GM19238 (cell line): ENCODE data around the gene MAP3K13.
"Not testable (repeated sequence)": the region's sequence is repeated elsewhere in the genome, so short reads cannot be mapped to it uniquely, and the experiment has no call there.

Experiments used
- DNase-seq: peaks from one replicate; pipeline ENCODE4 v3.0.0; 2011; ENCODE audit warnings: low spot score; ENCODE audit not compliant: insufficient read length

The MAP3K13 gene

DNA sequence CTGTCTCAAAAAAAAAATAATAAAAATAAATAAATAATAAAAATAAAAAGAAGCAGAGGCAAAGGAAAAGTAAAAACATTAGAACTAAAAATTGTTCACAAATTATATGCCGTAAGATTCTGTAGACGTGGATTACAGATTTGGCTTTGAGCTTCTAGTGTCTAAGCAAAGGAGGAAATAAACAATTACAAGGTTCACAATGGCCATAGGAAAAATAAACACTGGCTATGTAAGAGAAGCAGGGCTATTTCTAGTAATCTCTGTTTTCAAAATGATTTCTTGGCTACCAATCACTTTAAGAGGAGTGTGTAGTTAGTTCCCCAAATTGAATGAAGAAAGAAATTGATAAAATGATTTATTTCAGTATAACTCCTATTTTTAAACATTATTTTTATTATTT, 81.4 kb downstream of the MAP3K13 start:
- no peak for DNase-seq

DNA sequence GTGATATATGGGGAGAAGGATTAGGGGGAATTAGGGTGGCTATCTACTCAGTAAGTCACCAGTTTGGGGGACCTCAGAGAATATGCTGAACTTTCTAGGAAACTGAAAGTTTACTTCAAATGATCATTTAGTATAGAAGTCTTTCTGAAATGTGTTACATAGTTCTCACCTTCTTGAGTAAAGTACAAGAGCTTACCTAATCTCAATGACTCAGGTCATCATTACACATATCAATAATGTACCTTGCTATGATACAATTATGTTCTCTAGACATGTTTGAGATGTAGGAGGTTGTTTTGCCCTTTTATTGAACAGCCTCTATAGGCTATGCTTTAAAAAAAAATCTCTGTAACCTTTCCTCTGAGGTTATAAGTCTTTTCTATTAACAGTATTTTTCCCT, 85.2 kb downstream of the MAP3K13 start:
- DNase-seq: no peak

DNA sequence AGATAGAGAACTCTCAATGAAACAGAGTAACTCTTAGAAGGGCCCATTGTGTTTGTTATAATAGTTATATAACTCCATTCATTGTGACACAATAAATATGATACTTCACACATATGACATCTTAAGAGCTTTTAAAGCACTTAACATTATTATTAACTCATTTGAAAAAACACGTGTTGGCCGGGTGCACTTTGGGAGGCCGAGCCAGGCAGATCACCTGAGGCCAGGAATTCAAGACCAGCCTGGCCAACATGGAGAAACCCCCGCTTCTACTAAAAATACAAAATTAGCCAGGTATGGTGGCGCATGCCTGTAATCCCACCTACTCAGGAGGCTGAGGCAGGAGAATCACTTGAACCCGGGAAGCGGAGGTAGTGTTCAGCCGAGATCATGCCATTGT, 88.5 kb downstream of the MAP3K13 start:
- DNase-seq: not testable (repeated sequence)

DNA sequence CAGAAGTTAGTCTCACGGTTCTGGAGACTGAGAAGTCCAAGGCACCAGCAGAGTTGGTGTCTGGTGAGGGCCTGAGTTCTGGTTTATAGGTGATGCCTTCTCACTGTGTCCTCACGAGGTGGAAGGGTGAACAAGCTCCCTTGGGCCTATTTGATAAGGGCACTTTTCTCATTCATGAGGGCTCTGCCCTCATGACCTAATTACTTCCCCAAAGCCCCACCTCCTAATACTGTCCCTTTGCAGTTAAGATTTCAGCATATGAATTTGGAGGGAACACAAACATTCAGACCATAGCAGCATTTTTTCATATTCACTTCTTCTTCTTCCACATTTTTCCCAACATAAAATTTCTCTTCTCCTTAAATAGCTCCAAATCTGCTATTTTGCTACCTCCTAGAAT, 94.4 kb downstream of the MAP3K13 start:
- no peak for DNase-seq

DNA sequence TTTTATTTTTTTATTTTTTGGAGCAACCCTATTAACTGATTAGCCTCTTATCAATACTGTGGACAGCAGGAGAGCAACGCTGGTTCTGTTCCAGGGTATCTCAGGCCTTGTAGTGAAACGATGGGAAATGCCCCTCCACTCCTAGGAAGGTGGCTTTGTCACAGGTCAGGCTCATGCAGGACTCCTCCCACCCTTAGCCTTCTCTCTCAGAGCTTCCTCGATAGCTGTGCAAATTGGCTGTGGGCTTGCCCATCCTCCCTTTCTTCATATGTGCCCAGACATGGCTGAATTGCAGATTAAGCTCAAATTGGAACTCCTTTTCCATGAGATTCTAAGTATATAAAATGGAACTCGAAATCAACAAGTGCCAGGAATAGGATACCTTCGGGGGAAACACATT, 97.4 kb downstream of the MAP3K13 start:
- no peak for DNase-seq

DNA sequence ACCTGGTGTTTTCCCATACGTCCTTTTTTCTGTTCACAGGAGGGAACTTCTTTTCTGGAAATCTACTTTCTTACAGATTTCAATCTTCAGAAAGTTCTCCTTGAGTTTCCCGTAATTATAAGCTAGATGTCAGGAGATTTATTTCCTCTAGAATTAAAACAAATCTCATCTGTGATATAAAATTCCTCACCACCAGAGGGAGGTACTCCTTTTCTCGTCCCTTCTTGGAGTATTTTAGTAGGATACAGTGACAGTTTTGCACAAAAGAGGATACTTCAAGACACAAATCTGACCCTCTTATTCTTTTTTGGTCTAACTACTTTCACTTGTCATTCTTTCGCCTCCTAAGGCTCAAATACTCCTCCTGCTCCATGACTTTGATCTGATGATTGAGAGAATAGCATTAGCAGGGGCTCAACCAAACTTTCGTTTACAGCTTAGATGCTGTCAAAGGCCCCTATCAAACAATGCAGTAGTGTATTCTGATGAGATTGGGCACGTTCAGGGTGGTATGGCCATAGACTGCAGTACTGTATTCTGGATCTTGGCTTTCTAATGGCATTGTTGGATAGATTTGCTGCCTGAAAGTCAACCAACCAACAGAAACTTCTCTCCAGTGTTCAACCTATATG, 97.9 kb downstream of the MAP3K13 start:
- no peak for DNase-seq

DNA sequence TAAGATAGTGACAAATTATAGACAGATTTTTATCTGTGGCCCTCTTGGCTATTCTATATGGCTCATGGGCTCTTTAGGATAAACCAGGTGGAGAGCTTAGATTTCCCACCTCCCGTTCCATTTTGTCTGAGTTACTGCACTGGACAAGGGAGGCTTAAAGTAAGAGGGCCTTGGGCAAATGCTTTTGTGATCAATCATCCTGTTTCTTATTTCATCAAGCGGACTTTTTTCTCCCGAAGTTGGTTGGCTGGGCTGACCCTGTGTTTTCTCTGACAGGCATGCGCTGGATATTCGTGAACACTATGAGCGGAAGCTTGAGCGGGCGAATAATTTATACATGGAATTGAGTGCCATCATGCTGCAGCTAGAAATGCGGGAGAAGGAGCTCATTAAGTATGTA, 102.5 kb downstream of the MAP3K13 start:
- no peak for DNase-seq

DNA sequence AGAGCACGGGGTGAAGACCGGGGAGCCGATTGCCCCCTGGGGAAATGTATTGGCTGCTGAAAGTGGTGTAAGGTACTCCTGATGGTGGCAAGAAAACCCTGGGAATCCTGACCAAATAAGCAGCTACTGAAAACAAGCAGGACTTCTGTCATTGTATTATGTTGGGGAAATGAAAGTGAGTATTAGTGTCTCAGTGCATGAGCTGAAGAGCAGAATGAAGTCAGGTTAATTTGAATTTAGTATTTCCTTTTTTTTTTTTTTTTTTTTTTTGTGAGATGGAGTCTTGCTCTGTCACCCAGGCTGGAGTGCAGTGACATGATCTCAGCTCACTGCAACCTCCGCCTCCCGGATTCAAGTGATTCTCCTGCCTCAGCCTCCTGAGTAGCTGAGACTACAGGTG, 103.2 kb downstream of the MAP3K13 start:
- not testable (repeated sequence) for DNase-seq

DNA sequence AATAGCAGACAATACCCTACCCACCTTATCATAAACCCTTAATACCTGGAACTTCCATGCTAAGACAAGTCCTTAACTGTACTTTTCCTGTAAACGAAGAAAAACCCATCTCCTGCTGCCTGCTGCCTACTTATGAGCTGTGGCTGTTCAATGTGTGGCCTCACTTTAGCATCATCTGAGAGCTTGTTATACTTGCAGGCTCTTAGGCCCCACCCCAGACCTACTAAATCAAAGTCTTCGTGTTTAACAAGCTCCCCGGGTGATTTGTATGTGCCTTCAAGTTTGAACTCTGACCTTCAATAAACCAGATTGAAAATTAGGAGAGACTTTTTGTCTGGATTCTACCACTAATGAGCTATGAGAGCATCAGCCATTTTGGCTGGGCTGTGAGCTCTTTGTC, 106.6 kb downstream of the MAP3K13 start:
- DNase-seq: no peak

DNA sequence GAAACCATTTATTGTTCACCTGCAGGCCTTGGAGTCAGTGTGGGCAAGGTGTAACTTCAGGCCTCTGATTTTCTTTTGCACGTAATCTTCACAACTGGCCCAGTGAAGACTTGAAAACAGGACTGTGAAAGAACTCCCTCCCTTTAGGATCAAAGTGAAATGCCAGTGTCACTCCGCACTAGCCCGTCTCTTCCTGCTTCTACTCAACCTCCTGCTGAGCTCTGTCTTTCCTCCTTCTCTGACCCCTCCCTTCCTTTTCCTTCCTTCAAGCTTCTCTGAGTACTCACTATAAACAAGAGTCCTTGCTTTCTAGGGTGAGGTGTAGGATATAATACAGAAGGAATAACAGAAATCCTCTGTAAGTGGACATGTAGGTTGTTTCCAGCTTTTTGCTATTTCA, 107.4 kb downstream of the MAP3K13 start:
- DNase-seq: no peak

DNA sequence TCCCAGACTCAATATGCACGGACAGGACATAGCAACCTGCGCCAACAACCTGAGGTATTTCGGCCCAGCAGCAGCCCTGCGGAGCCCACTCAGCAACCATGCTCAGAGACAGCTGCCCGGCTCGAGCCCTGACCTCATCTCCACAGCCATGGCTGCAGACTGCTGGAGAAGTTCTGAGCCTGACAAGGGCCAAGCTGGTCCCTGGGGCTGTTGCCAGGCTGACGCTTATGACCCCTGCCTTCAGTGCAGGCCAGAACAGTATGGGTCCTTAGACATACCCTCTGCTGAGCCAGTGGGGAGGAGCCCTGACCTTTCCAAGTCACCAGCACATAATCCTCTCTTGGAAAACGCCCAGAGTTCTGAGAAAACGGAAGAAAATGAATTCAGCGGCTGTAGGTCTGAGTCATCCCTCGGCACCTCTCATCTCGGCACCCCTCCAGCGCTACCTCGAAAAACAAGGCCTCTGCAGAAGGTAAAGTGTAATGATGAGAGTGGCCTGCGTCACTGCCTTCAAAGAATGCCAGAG, 110.4 kb downstream of the MAP3K13 start:
- no peak for DNase-seq

DNA sequence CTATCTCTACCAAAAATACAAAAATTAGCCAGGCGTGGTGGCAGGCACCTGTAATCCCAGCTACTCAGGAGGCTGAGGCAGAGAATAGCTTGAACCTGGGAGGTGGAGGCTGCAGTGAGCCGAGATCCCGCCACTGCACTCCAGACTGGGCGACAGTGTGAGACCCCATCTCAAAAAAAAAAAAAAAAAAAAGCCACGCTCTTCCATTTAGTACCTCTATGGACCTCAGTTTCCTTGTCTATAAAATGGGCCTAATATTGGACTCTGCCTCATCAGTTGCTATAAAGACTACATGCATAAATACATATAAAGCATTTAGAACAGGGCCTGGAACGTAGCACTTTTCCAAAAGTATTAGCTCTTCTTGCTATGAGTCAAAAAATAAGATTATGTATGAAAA, 112.0 kb downstream of the MAP3K13 start:
- DNase-seq: not testable (repeated sequence)

DNA sequence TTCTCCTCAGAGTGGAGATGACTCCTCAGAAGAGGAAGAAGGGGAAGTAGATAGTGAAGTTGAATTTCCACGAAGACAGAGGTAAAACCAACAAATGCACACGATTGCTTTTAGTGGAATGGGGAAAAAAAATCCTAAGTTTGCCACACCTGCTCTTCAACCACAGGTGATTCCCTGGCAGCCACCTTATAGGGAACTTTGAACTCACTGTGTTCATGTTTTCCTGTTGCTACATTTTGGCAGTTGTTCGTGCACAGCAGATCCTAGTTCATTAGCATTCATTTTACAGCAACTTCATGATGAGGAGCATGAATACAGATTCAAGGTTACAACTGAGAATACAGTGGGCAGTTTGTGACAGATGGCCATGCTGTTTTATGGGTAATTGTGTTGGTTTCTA, 114.4 kb downstream of the MAP3K13 start:
- DNase-seq: no peak

DNA sequence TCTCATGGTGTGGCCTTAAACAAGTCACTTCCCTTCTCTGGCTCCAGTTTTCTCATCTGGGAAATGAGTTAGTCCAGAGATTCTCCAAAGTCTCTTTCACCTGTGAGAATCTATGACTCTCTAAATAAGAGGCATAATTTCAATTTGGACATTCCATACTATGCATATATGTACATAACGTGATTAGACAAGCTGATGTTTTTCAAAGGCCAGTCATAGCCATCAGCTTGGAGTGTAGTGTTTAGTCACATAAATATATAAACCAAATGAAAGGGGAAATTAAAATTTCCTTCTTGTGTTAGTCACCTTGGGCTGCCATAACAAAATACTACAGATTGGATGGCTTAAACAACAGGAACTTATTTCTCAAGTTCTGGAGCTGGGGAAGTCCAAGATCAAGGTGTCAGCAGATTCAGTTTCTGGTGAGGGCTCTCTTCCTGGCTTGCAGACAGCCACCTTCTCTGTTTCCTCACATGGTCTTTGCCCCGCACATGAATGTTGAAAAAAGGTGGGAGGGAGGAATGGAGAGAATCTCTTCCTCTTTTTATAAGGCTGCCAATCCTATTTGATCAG, 116.5 kb downstream of the MAP3K13 start:
- no peak for DNase-seq

DNA sequence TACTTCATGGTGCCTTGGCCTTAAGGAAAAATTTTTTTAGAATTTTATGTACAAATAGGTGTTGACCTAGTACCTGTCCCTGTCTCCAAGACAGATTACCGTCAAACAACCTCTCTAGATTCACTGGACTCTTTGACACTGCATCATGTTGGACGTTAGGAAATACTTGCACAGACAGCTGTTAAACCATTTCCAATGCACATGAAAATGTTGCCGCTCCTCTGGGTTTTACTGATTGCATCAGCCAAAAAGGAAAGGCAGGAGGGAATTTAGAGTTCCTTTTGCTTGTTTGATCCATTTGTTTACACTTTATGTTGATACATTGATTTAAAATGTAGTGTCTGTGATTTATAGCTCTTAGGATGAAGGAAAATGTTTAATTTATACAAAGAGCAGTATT, 121.4 kb downstream of the MAP3K13 start:
- DNase-seq: no peak

DNA sequence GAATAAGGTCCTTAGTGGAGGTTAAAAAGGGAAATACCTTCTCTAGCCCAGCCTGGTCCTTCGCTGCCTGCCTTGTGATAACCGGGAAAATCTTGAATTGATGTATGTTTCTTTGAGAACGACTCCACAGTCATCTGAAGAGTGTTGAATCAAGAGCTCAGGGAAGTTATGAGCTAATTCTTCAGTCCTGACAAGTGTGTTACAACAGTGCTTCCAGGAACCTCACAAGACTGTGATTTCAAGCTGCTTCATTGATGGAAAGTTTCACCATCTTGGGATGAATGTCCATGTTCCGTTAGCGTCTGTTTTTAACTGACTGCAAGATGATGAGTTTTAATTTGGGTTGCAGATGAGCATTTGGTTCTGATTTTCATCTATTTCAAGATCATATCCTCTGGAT, 123.5 kb downstream of the MAP3K13 start:
- no peak for DNase-seq

DNA sequence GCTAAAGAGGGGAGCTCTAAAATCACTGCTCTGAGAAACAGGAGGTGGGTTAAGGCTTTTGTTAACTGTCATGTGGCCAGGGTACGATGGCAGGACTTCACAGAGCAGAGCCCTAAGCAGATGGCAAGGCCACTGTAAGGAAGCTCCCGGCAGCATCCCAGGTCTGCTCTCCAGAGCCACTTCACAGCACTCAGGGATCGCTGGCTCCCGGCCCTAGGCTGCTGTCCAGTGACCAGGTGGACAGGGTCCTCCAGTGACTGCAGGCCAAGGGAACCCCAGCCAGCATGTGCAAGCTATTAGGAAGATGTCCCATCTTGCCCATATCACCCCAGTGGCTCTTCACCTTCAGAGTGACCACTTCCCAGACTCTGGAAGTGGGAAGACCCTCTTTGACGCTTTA, 125.5 kb downstream of the MAP3K13 start:
- no peak for DNase-seq

DNA sequence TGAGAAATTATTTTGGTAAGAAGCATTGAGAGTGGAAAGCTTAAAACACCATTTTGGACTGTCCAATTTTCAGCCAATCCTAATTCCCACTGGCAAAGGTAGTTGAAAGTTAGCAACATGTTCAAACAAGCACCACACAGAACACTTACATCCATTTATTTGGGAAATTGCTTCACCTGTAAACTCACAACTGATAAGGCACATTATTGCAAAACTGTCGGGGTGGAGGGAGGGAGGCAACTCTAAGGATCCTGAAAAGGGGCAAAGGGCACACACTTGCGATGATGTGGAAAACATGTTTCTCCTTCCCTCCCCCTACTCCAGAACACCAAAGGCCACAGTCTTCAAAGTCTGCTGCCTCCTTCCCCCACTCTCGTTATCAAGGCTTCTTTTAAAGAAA, 126.5 kb downstream of the MAP3K13 start:
- no peak for DNase-seq

DNA sequence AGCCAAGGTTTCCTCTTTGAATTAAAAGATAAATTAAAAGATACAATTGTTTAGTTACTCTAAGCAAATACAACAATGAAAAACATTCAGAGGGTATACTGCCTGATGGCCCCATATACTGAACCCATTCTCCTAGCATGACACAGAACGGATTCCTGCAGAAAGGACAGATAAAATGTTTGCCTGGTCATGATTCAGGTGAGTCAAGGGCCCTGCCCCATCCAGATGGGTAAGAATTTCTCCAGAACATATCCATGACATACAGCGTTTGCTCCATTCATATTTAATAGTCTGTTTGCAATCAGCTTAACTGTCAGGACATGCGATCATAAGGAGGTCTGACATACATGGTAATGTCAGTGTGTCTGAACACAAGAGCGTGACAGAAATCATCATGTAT, 127.3 kb downstream of the MAP3K13 start:
- DNase-seq: no peak

DNA sequence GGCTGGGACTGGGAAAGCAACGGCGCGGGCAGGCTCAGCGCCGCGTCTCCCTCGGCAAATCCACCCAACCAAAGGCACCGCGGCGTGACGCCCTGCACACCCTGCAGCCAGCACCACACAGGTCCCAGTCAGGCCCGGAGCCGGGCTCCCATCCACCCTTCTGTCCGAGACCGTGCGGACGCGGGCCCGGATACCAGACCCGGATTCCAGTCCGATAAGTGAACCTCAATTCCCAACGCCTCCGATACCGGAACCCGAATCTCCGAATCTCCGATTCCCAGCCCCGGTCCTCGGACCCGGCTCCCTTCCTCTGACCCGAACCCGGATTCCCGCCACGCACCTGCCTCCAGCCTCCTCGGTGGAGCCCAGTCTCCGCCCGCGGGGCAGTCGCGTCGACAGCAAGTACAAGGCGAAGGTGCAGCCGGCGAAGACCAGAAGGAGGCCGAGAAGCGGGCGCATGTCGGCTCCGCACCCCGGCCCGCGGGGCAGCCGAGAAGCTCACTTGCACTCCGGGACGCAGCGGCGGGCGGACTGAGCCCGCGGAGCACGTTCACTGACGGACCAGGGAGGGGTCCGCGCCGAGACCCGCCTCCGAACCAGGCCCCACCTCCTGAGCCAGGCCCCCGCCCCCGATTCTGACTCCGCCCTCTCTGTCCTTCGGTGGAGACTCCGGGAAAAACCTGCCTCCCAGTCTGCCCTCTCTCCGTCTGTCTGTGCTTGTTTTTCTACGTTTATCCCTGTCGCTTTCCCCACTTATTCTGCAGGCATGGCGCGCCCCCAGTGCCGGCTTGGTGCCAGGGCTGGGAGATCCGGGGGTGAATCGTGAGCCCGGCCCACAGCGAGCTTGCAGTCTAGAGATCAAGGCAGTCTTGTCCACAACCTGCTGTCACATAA, 135.8 kb downstream of the MAP3K13 start, which contains the start of gene TMEM41A:
Gene TMEM41A (minus strand): TSS at position 533 of the 894 bp plus-strand sequence. CDS start 74 bp downstream, at position 459.
- DNase-seq: peak; percentile 92

DNA sequence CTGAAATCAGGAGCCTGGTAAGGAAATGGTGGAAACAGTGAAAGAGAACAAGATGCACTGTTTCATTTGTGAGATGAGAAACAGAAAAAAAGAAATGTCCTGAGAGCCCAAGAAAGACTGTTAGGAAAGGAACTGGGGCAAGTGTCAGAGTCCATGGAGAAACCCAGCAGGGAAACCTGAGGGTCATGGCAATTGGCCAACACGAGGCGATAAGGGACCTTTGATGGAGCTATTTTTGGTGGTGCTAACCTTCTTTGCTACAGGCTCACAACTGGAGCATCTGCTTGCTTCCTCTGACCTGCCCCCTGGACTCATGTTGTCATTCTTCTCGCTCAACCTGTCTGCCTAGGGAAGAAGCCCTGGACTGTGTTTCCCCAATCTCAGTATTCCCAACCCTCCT, 140.1 kb downstream of the MAP3K13 start:
- no peak for DNase-seq

DNA sequence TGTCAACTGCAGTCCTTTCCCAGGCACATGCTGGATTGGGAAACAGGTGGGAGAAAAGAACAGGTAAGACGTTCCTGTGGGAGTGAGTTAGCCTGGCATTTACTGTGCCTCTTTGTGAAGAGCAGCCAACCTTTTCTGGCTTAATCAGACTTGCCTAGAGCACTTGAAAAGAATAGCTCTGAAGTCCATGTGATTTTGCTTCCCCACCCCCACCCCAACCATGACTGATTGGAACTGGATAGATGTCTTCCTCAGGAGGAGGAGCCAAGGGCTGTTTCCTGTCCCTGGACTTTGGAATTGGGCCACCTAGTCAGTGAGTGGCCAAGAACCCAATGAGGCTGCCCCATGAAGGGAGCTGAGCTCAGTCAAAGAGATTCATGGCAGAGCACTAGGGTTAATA, 140.6 kb downstream of the MAP3K13 start:
- DNase-seq: no peak
